ENCODE measurements around the gene UBA52. TPM values are rescaled to one million over a fixed set of nuclear protein-coding genes. Genes with fewer than 3 reads are reported as not detected.

The UBA52 gene
- total RNA-seq, 1 donor from 2014 or later, result 513 TPM

DNA sequence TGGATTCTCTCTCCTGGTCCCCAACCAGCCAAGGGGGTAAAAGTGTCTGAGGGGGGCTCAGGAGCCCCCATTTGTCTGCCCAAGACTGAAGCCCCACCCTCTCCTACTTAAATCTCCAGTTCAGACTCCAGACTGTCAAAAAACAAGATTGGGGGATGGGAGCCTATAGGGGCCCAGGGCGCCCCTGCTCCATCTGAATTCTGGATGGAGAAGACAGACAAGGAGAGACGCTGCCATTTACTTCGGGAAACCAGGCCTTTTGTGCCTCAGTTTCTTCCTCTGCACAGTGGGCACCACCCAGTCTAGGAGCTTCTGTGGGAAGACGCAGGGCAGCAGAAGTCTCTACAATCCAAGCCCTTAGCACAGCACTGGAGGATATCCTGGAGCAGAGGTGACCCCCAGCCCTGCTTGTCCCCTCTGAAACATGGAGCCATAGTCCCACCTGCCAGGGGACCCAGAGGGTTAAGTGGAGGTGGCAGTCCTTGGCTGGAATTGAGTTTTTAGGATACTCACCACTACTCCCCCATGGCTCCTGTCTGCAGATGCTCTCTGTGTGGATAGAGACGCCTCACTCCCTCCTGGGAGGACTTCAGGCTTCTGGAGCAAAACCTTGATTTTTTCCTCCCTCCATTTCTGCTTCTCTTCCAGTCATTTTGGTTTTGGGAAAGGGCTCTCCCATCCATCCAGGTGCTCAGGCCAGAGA is 36.6 kb downstream of the UBA52 start:
- DNase-seq (ENCODE audit: low spot score), result no peak

- DNase-seq (ENCODE audit: low spot score), result no peak
Measured at GRCh38 chr19:18608805-18609716, 37.4 kb downstream of the UBA52 start.

- no peak for DNase-seq (ENCODE audit: low spot score)
Measured at GRCh38 chr19:18609717-18610051, 38.0 kb downstream of the UBA52 start.

DNA sequence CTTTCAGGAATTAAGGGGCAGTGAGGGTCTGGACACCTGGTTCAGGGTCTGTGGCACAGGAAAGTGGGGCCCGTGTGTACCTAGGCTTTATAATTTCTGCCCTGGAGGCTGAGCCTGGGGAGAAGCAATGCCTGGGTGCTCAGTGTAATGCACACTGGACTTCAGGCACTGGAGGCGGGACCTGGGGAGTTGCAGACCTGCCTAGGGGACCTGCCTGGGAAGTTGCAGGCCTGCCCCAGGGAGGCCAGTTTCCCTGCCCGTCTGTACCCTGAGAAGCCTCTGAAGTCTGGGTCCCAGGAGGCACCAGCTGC is 38.5 kb downstream of the UBA52 start:
- DNase-seq (ENCODE audit: low spot score), result no peak

- no peak for DNase-seq (ENCODE audit: low spot score)
Measured at GRCh38 chr19:18610556-18611326, 39.1 kb downstream of the UBA52 start.

DNA sequence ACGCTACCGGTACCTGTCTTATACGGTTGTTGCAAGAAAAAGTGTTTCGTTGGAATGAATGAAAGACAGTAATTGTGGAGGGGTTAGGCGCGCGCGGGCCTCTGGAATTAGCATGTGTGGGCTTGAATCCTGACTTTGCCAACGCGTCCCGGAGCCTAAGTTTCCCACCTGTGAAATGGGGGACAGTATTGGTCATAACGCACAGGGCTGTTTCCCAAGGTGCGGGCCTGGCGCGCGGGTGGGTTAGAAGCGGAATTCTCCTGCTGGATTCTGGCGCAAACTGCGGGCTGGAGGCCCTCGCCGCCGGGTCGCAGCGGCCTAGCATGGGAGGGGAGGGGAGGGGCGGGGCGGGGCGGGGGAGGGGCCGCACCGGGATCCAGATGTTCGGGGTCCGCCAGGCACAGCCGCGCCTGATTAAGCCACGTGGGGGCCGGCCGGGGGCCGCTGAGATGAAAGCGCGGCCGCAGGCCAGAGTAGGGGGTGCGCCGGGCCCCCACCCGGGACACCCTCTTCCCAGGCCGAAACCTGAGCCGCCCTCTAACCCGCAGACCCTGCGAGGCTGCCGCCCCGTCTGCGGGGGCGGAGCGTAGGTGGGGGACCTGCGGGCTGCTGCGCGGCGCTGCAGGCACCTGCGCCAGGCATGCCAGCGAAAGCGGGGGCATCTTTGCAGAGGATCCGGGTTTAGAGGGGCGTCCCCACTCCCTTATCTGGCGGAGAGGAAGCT is 39.8 kb downstream of the UBA52 start:
- DNase-seq (ENCODE audit: low spot score), result no peak

DNA sequence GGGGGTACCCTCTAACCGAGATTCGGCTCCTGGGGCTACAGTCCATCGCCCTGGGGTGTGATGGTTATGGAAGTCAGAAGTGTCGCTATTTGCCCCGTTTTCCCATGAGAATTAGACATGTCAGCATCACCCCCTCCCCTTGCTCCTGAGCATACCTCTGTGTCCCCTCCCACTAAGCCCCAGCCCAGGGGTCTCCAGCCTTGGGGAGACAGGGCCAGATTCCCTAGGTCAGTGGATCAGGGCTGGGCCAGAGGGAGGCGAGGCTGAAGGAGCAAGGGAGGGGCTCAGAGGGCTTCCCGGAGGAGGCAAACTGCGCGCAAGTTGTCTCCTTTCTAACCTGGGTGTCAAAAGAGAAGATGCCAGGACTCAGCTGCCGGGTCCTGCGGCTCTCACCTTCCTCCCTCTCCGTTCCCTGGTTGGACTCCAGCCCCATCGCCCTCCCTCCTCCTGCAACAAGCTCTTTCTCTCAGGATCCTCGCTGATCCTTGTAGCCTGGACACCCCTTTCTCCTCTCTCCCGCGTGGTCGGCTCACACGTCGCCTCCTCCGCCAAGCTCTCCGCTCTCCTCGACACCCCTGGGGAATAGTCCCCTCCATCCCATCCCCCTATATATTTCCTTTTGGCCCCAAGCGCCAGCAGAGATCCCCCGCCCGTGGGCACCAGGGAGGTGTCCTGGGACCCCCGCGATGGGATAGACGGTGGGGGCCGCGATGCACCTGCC is 40.6 kb downstream of the UBA52 start:
- no peak for DNase-seq (ENCODE audit: low spot score)

GRCh38 chr19:18612772-18613588 is 41.3 kb downstream of the UBA52 start, which contains the start of gene TMEM59L:
TMEM59L (plus strand) TSS chr19:18612870; CDS start chr19:18612959, 89 bp downstream.
- DNase-seq (ENCODE audit: low spot score), result no peak

DNA sequence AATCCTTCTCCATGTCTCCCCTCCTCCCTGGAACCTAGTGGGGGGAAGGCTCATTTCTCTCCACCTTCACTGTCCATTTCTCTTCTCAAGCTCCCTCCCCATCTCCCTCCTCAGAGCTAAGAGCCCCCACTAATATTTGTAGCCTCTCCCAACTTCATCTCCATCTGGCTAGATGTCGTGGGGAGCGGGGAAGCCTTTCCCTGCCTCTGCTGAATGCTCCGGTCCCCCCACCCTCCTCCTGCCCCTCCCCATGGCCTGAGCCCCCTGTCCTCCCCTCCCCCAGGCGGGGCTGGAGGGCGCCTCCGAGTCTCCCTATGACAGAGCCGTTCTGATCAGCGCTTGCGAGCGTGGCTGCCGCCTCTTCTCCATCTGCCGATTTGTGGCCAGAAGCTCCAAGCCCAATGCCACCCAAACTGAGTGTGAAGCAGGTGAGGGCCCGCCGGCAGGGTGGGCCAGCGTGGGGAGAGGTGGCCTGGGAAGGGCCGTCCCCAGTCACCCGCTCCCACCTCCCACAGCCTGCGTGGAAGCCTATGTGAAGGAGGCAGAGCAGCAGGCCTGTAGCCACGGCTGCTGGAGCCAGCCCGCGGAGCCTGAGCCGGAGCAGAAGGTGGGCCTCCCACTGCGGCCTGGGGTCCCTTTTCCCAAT is 42.1 kb downstream of the UBA52 start:
- no peak for DNase-seq (ENCODE audit: low spot score)

- no peak for DNase-seq (ENCODE audit: low spot score)
Measured at GRCh38 chr19:18616023-18616422, 44.4 kb downstream of the UBA52 start.

GRCh38 chr19:18617562-18617961 is 45.9 kb downstream of the UBA52 start:
- DNase-seq (ENCODE audit: low spot score), result no peak

- no peak for DNase-seq (ENCODE audit: low spot score)
Measured at GRCh38 chr19:18618236-18618635, 46.6 kb downstream of the UBA52 start.

GRCh38 chr19:18620311-18620710 is 48.7 kb downstream of the UBA52 start:
- DNase-seq (ENCODE audit: low spot score), result no peak

DNA sequence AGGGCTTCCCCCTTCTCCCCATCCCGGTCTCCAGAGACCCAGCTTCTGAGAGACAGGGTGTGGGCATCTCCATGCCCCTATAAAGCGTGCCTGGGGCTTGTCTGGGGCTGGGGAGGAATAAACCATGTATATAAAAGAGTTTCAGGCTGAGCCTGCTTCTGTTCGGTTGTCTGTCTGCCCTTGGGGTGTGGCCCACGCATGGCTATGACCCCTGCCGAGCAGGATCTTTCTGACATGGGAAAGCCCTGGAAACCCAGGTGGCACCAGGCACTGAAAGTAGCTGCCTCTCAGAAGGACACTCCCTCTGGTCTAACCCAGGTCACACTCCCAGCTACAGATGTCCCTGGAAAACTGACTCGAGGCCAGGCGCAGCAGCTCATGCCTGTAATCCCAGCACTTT is 49.2 kb downstream of the UBA52 start:
- DNase-seq (ENCODE audit: low spot score), result no peak

DNA sequence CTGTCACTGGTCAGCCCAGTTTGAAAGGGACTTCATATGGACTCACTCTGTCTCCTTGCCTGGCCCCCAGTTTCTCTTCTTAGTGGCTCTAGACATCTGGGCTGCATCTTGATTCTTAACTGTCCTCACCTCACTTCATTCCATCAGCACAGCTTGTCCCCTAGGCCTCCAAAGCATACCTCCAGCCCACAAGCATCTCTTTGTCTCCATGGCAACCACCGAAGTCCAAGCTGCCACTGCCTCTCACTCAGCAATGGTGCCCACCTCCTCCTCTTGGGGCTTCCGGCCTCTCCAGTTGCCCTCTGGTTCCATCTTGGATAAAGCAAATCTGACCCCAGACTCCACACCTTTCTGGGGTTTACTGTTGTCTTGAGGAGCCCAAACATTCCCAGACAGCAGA is 55.2 kb downstream of the UBA52 start:
- DNase-seq (ENCODE audit: low spot score), result no peak

Measured in umbilical cord (tissue), 2 donors.